ENCODE data around the gene NLGN4Y. TPM values are rescaled to one million over a fixed set of nuclear protein-coding genes. Genes with fewer than 3 reads are reported as not detected.
"Not testable (repeated sequence)": the region's sequence is repeated elsewhere in the genome, so short reads cannot be mapped to it uniquely, and the experiment has no call there.

Gene NLGN4Y
- polyA plus RNA-seq, 1 donor from 2014 or later, result not detected

DNA sequence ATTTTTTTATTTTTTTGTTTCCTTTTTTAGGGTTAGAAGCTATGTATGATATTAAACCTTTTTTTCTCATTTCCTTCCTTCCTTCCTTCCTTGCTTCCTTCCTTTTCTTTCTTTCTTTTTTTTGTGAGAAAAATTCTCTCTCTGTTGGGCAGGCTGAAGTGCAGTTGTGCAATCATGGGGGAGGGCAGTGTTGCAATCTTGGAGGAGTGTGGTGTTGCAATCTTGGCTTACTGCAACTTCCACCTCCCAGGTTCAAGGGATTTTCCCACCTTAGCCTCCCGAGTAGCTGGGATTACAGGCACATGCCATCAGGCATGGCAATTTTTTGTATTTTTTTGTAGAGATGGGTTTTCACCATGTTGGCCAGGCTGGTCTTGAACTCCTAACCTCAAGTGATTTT is 326.4 kb downstream of the NLGN4Y start:
- Mint-ChIP-seq H3K36me3 (no peaks in the 10 kb centered on the region), H3K4me3 (no peak overlapping the region), H3K27ac (no peak overlapping the region), H3K27me3 (no peaks in the 10 kb centered on the region), H3K4me1 (no peaks in the 10 kb centered on the region), H3K9me3 (no peaks in the 10 kb centered on the region)

GRCh38 chrY:14860448-14860847 is 336.1 kb downstream of the NLGN4Y start:
- Mint-ChIP-seq H3K27me3 (no peaks in the 10 kb centered on the region), H3K36me3 (no peaks in the 10 kb centered on the region), H3K4me3 (no peak overlapping the region), H3K9me3 (no peaks in the 10 kb centered on the region), H3K27ac (no peak overlapping the region), H3K4me1 (no peaks in the 10 kb centered on the region)

- H3K27me3 Mint-ChIP-seq, H3K27ac Mint-ChIP-seq, H3K4me3 Mint-ChIP-seq, H3K9me3 Mint-ChIP-seq, H3K4me1 Mint-ChIP-seq, H3K36me3 Mint-ChIP-seq: not testable (repeated sequence)
Observed at GRCh38 chrY:14861033-14861432, 336.7 kb downstream of the NLGN4Y start.

DNA sequence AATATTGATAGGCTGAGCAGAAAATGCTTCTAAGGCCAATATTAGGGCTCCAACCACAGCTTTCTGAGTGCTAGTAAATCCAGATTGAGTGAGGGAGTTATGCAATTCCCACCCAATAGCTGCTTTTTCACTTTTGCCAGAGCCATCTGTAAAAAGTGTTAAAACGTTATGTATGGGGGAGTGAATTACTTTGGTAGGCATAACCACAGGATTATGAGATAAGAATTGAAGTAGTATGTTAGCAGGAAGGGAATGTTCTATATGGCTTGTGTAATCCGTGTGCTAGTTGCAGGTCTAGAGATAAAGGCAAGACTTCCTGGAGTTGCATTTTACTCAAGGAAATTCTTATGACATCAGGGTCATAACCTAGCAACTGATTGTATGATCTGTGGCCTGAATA is 347.6 kb downstream of the NLGN4Y start:
- no peak overlapping the region for H3K27ac Mint-ChIP-seq
- H3K4me1 Mint-ChIP-seq, result no peaks in the 10 kb centered on the region
- no peaks in the 10 kb centered on the region for H3K36me3 Mint-ChIP-seq
- no peaks in the 10 kb centered on the region for H3K27me3 Mint-ChIP-seq
- no peak overlapping the region for H3K4me3 Mint-ChIP-seq
- no peaks in the 10 kb centered on the region for H3K9me3 Mint-ChIP-seq
